ENCODE measurements around the gene SMC5. TPM values are rescaled to one million over a fixed set of nuclear protein-coding genes. Genes with fewer than 3 reads are reported as not detected.

SMC5 gene
- polyA plus RNA-seq, 1 of the 3 experiments (the other 2 are of a cell fraction) = 5.3 TPM

GRCh38 chr9:70389621-70390266 is 131.0 kb downstream of the SMC5 start:
- Histone ChIP-seq H3K9ac (no peak overlapping the region), H3K27ac (ENCODE audit: low read depth in 2 of 2, low read length in 1 of 2) (no peak overlapping the region), H3K27me3 (ENCODE audit: insufficient read depth) (no peaks in the 10 kb centered on the region), H3K9me2 (no peaks in the 10 kb centered on the region), H3K4me1 (ENCODE audit: control insufficient read depth in 1 of 2, insufficient read depth in 2 of 2, low read depth in 1 of 2, low read length in 1 of 2) (peaks cover 0 to 2% of the 10 kb centered on the region in 2 experiments; a peak in 2 of 4 replicates), H3K9me3 (no peaks in the 10 kb centered on the region), H3K4me3 (ENCODE audit: low read depth in 2 of 2, low read length in 1 of 2) (no peak overlapping the region), H3K79me2 (ENCODE audit: insufficient read depth) (peaks cover 26% of the 10 kb centered on the region; the same call in 1 of the 2 replicates), H3K4me2 (no peak overlapping the region), H3F3A (replicated peaks; ENCODE audit: insufficient read depth) (no peaks in the 10 kb centered on the region), H3K36me3 (replicated peaks in 1 of 2; ENCODE audit: control insufficient read depth in 1 of 2, insufficient read depth in 2 of 2, low read length in 1 of 2) (peaks cover 12 to 15% of the 10 kb centered on the region in 2 experiments), H4K20me1 (ENCODE audit: insufficient read depth) (peaks cover 72% of the 10 kb centered on the region), H2AFZ (ENCODE audit: low read depth) (no peak overlapping the region)
- no peak for DNase-seq
- TF ChIP-seq REST (IDR thresholded peaks at IDR 0.05; ENCODE audit: low read depth, low read length) = peak; percentile 96
- no peak for TF ChIP-seq PBX3 (IDR thresholded peaks at IDR 0.05)
- 87% methylated on average over 10 of the region's 10 CpGs for WGBS (ENCODE audit: low lambda C conversion rate)
- ChIA-PET POLR2A (no interaction called here), CTCF (no interaction called here)

GRCh38 chr9:70390933-70391341 is 132.2 kb downstream of the SMC5 start:
- no peaks in the 10 kb centered on the region for H3K9me3 ChIP-seq
- H3K36me3 ChIP-seq (replicated peaks in 1 of 2; ENCODE audit: control insufficient read depth in 1 of 2, insufficient read depth in 2 of 2, low read length in 1 of 2) = peaks cover 6 to 10% of the 10 kb centered on the region in 2 experiments
- no peak overlapping the region for H2AFZ ChIP-seq (ENCODE audit: low read depth)
- peaks cover 32% of the 10 kb centered on the region; the same call in 1 of the 2 replicates for H3K79me2 ChIP-seq (ENCODE audit: insufficient read depth)
- no peak overlapping the region for H3K9ac ChIP-seq
- POLR2A ChIA-PET = no interaction called here
- no peak overlapping the region for H3K27ac ChIP-seq (ENCODE audit: low read depth in 2 of 2, low read length in 1 of 2)
- DNase-seq = no peak
- H3F3A ChIP-seq (replicated peaks; ENCODE audit: insufficient read depth) = no peaks in the 10 kb centered on the region
- H3K4me3 ChIP-seq (ENCODE audit: low read depth in 2 of 2, low read length in 1 of 2) = no peak overlapping the region
- CTCF ChIA-PET = interaction anchor here (1.1 to 1.5 kb wide), 3 partner anchors 50 to 211 kb away, joined by 3 read pairs; no protein-coding TSS in a partner anchor
- no peaks in the 10 kb centered on the region for H3K27me3 ChIP-seq (ENCODE audit: insufficient read depth)
- TF ChIP-seq TAF1 (IDR thresholded peaks at IDR 0.05; ENCODE audit: borderline replicate concordance, low read depth, low read length) = no peak
- TF ChIP-seq NRF1 (IDR thresholded peaks at IDR 0.05; ENCODE audit: low read depth, low read length) = no peak
- TF ChIP-seq GATA2 (CRISPR knock-in tag; IDR thresholded peaks at IDR 0.05) = no peak
- no peak for TF ChIP-seq USF2 (IDR thresholded peaks at IDR 0.05; ENCODE audit: borderline replicate concordance, low read depth, low read length)
- TF ChIP-seq TEAD4 (IDR thresholded peaks at IDR 0.05; ENCODE audit: borderline replicate concordance, insufficient read depth) = no peak
- no peak for TF ChIP-seq RXRA (IDR thresholded peaks at IDR 0.05; ENCODE audit: borderline replicate concordance, low read depth)
- no peak for TF ChIP-seq FOSL2 (IDR thresholded peaks at IDR 0.05; ENCODE audit: borderline replicate concordance, low read depth)
- TF ChIP-seq RCOR1 (IDR thresholded peaks at IDR 0.05; ENCODE audit: low read length) = no peak
- no peak for TF ChIP-seq CHD2 (IDR thresholded peaks at IDR 0.05; ENCODE audit: low read length, partially characterized antibody)
- no peak for TF ChIP-seq POLR2AphosphoS5 (IDR thresholded peaks at IDR 0.05; ENCODE audit: low read depth, low read length)
- no peak for TF ChIP-seq ZBTB33 (IDR thresholded peaks at IDR 0.05; ENCODE audit: borderline replicate concordance, low read depth)
- peaks cover 81% of the 10 kb centered on the region for H4K20me1 ChIP-seq (ENCODE audit: insufficient read depth)
- H3K4me2 ChIP-seq = peak overlapping the region; percentile 17; the same call in 1 of the 2 replicates
- WGBS (ENCODE audit: low lambda C conversion rate) = 95% methylated on average over 2 of the region's 2 CpGs
- H3K9me2 ChIP-seq = no peaks in the 10 kb centered on the region
- peaks cover 0 to 2% of the 10 kb centered on the region in 2 experiments; a peak in 1 of 4 replicates for H3K4me1 ChIP-seq (ENCODE audit: control insufficient read depth in 1 of 2, insufficient read depth in 2 of 2, low read depth in 1 of 2, low read length in 1 of 2)
